Measurements from ENCODE around the gene CC2D1A. TPM values are rescaled to one million over a fixed set of nuclear protein-coding genes. Genes with fewer than 3 reads are reported as not detected.

The CC2D1A gene
- total and polyA plus RNA-seq, 4 donors, result 7.4 to 12.0 (median 9.9) TPM

- no peak overlapping the region for H3K4me3 ChIP-seq (ENCODE audit: low read depth in 1 of 3, low read length in 3 of 3)
- DNase-seq (ENCODE audit: low spot score), result no peak
- no peaks in the 10 kb centered on the region for H3K4me1 ChIP-seq (ENCODE audit: control insufficient read depth in 4 of 4, insufficient read depth in 4 of 4, low read length in 3 of 4)
- no peaks in the 10 kb centered on the region for H3K27me3 ChIP-seq (ENCODE audit: control insufficient read depth in 4 of 4, insufficient read depth in 4 of 4, low read length in 3 of 4)
- 49% methylated on average over 35 of the region's 35 CpGs for WGBS
- H3K9me3 ChIP-seq (ENCODE audit: control insufficient read depth in 4 of 4, low read length in 3 of 4), result no peaks in the 10 kb centered on the region
- no peak for TF ChIP-seq RXRA (IDR thresholded peaks at IDR 0.05)
- TF ChIP-seq NR2F2 (IDR thresholded peaks at IDR 0.05), result no peak
- TF ChIP-seq RAD21 (IDR thresholded peaks at IDR 0.05), result no peak
- no peak for TF ChIP-seq JUND (IDR thresholded peaks at IDR 0.05)
- TF ChIP-seq TAF1 (conservative IDR thresholded peaks at IDR 0.05), result no peak
- TF ChIP-seq REST (IDR thresholded peaks at IDR 0.05), result no peak
- no peak for TF ChIP-seq FOXA2 (IDR thresholded peaks at IDR 0.05)
- TF ChIP-seq, protein P1, sequence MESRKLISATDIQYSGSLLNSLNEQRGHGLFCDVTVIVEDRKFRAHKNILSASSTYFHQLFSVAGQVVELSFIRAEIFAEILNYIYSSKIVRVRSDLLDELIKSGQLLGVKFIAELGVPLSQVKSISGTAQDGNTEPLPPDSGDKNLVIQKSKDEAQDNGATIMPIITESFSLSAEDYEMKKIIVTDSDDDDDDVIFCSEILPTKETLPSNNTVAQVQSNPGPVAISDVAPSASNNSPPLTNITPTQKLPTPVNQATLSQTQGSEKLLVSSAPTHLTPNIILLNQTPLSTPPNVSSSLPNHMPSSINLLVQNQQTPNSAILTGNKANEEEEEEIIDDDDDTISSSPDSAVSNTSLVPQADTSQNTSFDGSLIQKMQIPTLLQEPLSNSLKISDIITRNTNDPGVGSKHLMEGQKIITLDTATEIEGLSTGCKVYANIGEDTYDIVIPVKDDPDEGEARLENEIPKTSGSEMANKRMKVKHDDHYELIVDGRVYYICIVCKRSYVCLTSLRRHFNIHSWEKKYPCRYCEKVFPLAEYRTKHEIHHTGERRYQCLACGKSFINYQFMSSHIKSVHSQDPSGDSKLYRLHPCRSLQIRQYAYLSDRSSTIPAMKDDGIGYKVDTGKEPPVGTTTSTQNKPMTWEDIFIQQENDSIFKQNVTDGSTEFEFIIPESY (IDR thresholded peaks at IDR 0.05), result no peak
- TF ChIP-seq HNF4G (IDR thresholded peaks at IDR 0.05), result no peak
- TF ChIP-seq GABPA (IDR thresholded peaks at IDR 0.05 in 1 of 2, conservative IDR thresholded peaks at IDR 0.05 in 1 of 2), result no peak
- no peak for TF ChIP-seq YY1 (IDR thresholded peaks at IDR 0.05)
- no peak for TF ChIP-seq SP1 (IDR thresholded peaks at IDR 0.05)
- TF ChIP-seq MAX (IDR thresholded peaks at IDR 0.05), result no peak
- TF ChIP-seq FOXA1 (IDR thresholded peaks at IDR 0.05), result no peak
- TF ChIP-seq, protein P2, sequence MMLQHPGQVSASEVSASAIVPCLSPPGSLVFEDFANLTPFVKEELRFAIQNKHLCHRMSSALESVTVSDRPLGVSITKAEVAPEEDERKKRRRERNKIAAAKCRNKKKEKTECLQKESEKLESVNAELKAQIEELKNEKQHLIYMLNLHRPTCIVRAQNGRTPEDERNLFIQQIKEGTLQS (IDR thresholded peaks at IDR 0.05), result no peak
- no peak for TF ChIP-seq HNF4A (conservative IDR thresholded peaks at IDR 0.05)
- TF ChIP-seq EGR1 (IDR thresholded peaks at IDR 0.05; ENCODE audit: low read depth in 2 of 2), result no peak
- no peaks in the 10 kb centered on the region for H3K36me3 ChIP-seq (ENCODE audit: control insufficient read depth in 4 of 4, insufficient read depth in 3 of 4, low read depth in 1 of 4, low read length in 3 of 4)
- no peak overlapping the region for H3K27ac ChIP-seq (ENCODE audit: low read depth in 1 of 2, low read length in 2 of 2)
- H3K9ac ChIP-seq (ENCODE audit: low read depth in 1 of 2, low read length in 2 of 2), result no peak overlapping the region
These were observed 32.0 kb upstream of the CC2D1A start for GRCh38 chr19:13873834-13874515.

DNA sequence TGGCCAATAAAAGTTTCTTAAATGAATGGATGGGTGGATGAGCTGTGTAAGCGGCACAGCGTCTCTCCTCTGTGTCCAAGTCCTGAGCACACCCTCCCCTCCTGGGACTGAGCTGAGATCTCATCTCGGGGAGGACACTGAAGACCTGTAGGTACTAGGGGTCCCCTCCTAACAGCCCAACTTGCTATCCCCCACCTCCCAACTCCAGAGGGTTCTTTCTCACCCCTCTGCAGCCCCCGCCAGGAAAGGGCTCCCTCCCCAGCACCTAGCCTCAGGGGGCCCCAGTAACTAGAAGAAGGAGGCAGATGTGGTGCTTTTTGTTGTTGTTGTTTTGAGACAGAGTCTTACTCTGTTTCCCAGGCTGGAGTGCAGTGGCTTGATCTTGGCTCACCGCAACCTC, 30.2 kb upstream of the CC2D1A start:
- Histone ChIP-seq H3K9ac (ENCODE audit: low read depth in 1 of 2, low read length in 2 of 2) (no peak overlapping the region), H3K4me1 (ENCODE audit: control insufficient read depth in 4 of 4, insufficient read depth in 4 of 4, low read length in 3 of 4) (peaks cover 0 to 10% (median 2%) of the 10 kb centered on the region in 4 donors), H3K27me3 (ENCODE audit: control insufficient read depth in 4 of 4, insufficient read depth in 4 of 4, low read length in 3 of 4) (no peaks in the 10 kb centered on the region), H3K27ac (ENCODE audit: low read depth in 1 of 2, low read length in 2 of 2) (no peak overlapping the region), H3K36me3 (ENCODE audit: control insufficient read depth in 4 of 4, insufficient read depth in 3 of 4, low read depth in 1 of 4, low read length in 3 of 4) (no peaks in the 10 kb centered on the region), H3K4me3 (ENCODE audit: low read depth in 1 of 3, low read length in 3 of 3) (no peak overlapping the region), H3K9me3 (ENCODE audit: control insufficient read depth in 4 of 4, low read length in 3 of 4) (no peaks in the 10 kb centered on the region)
- no peak for TF ChIP-seq FOXA1 (IDR thresholded peaks at IDR 0.05)
- no peak for TF ChIP-seq NR2F2 (IDR thresholded peaks at IDR 0.05)
- TF ChIP-seq REST (IDR thresholded peaks at IDR 0.05), result no peak
- no peak for TF ChIP-seq SP1 (IDR thresholded peaks at IDR 0.05)
- TF ChIP-seq JUND (IDR thresholded peaks at IDR 0.05), result no peak
- TF ChIP-seq HNF4A (conservative IDR thresholded peaks at IDR 0.05), result no peak
- no peak for TF ChIP-seq RAD21 (IDR thresholded peaks at IDR 0.05)
- TF ChIP-seq HNF4G (IDR thresholded peaks at IDR 0.05), result no peak
- no peak for TF ChIP-seq TAF1 (conservative IDR thresholded peaks at IDR 0.05)
- TF ChIP-seq EGR1 (IDR thresholded peaks at IDR 0.05; ENCODE audit: low read depth in 2 of 2), result no peak
- no peak for TF ChIP-seq YY1 (IDR thresholded peaks at IDR 0.05)
- no peak for TF ChIP-seq MAX (IDR thresholded peaks at IDR 0.05)
- no peak for DNase-seq (ENCODE audit: low spot score)
- WGBS, result 97% methylated on average over 5 of the region's 5 CpGs

All from liver (tissue), 9 donors.